Smooth muscle cell (in vitro differentiated cells): ENCODE data around the gene MAP2. TPM values are rescaled to one million over a fixed set of nuclear protein-coding genes. Genes with fewer than 3 reads are reported as not detected.

ENCODE experiments used
- DNase-seq: peaks from one replicate; lab custom pipeline; 2025; ENCODE audit not compliant: unreplicated experiment; lab: John Stamatoyannopoulos, UW
- H2AFZ ChIP-seq: fragments of 200-600 bp; sonication (generic); 2 replicates; pipeline ENCODE4 v1.6.0; 2016; ENCODE audit warnings: antibody characterized with exemption, low read depth, mild to moderate bottlenecking
- H3F3A ChIP-seq: fragments of 200-600 bp; sonication (generic); 2 replicates; pipeline ENCODE4 v1.6.0; 2017; ENCODE audit warnings: antibody characterized with exemption, low read depth
- H3K27ac ChIP-seq: fragments of 200-600 bp; sonication (generic); 2 replicates; pipeline ENCODE4 v1.5.1; 2016; ENCODE audit warnings: low read depth, mild to moderate bottlenecking
- H3K27me3 ChIP-seq: fragments of 200-600 bp; sonication (generic); 2 replicates; pipeline ENCODE4 v1.6.1; 2016; ENCODE audit warnings: low read depth, mild to moderate bottlenecking
- H3K36me3 ChIP-seq: fragments of 200-600 bp; sonication (generic); 2 replicates; pipeline ENCODE4 v1.5.1; 2016; ENCODE audit warnings: low read depth
- H3K4me1 ChIP-seq: fragments of 200-600 bp; sonication (generic); 2 replicates; pipeline ENCODE4 v1.5.1; 2016; ENCODE audit warnings: low read depth
- H3K4me2 ChIP-seq: fragments of 200-600 bp; sonication (generic); 2 replicates; pipeline ENCODE4 v1.6.0; 2016; ENCODE audit warnings: mild to moderate bottlenecking
- H3K4me3 ChIP-seq: fragments of 200-600 bp; sonication (generic); 2 replicates; pipeline ENCODE4 v1.5.1; 2016; ENCODE audit warnings: mild to moderate bottlenecking
- H3K79me2 ChIP-seq: fragments of 200-600 bp; sonication (generic); 2 replicates; pipeline ENCODE4 v1.6.0; 2016; ENCODE audit warnings: low read depth, mild to moderate bottlenecking
- H3K9ac ChIP-seq: fragments of 200-600 bp; sonication (generic); 2 replicates; pipeline ENCODE4 v1.6.0; 2016; ENCODE audit warnings: low read depth
- H3K9me3 ChIP-seq: fragments of 200-600 bp; sonication (generic); replicated peaks from 2 replicates; pipeline ENCODE4 v1.5.1; 2016; ENCODE audit warnings: low read depth
- H4K20me1 ChIP-seq: fragments of 200-600 bp; sonication (generic); 2 replicates; pipeline ENCODE4 v1.6.0; 2016; ENCODE audit warnings: low read depth
- CTCF ChIP-seq: fragments of 200-600 bp; sonication (generic); IDR thresholded peaks from 2 replicates; pipeline ENCODE4 v1.5.1; 2017; ENCODE audit warnings: borderline replicate concordance, mild to moderate bottlenecking, antibody characterized with exemption; ENCODE audit not compliant: insufficient read depth, poor library complexity, severe bottlenecking
- WGBS: methylation state at CpG from one replicate; pipeline ENCODE4 v1.1.7; 2016; ENCODE audit warnings: low lambda C conversion rate; 5-methylcytosine and 5-hydroxymethylcytosine counted together
- polyA plus RNA-seq: library from polyadenylated mRNA; unstranded; fragments of >200 nt; fragmentation: Nextera tagmentation; extraction: Ambion mirVana; gene quantifications from 2 replicates; pipeline ENCODE4 v1.2.1, GENCODE V29; 2016
- total RNA-seq: library from RNA; depleted of rRNA; stranded (reverse); fragments of >200 nt; gene quantifications from 2 replicates; pipeline ENCODE4 v1.2.3, GENCODE V29; 2014

MAP2 gene
- total and polyA plus RNA-seq, 2 experiments from 2014 or later = 1.8 to 18.7 TPM

- Histone ChIP-seq H3K9ac (peak overlapping the region; percentile 52), H2AFZ (no peak overlapping the region)
- no peak for DNase-seq
These were observed 72.2 kb downstream of the MAP2 start for GRCh38 chr2:209495855-209496585.

GRCh38 chr2:209496586-209496982 is 72.7 kb downstream of the MAP2 start:
- H3K79me2 ChIP-seq = no peaks in the 10 kb centered on the region
- H3K27ac ChIP-seq = peak overlapping the region; percentile 87
- no peaks in the 10 kb centered on the region for H3K4me1 ChIP-seq
- no peak for TF ChIP-seq CTCF
- DNase-seq = no peak
- H3K36me3 ChIP-seq = no peaks in the 10 kb centered on the region
- H4K20me1 ChIP-seq = no peaks in the 10 kb centered on the region
- peaks cover 10% of the 10 kb centered on the region for H3F3A ChIP-seq
- no peaks in the 10 kb centered on the region for H3K9me3 ChIP-seq
- peak overlapping the region; percentile 56 for H3K4me2 ChIP-seq
- no peak overlapping the region for H3K4me3 ChIP-seq
- no peak overlapping the region for H2AFZ ChIP-seq
- peak overlapping the region; percentile 52 for H3K9ac ChIP-seq
- H3K27me3 ChIP-seq = no peaks in the 10 kb centered on the region

More at GRCh38 chr2:209495855-209496585, 72.2 kb downstream of the MAP2 start:
- Histone ChIP-seq H3K79me2 (no peaks in the 10 kb centered on the region), H3K4me1 (no peaks in the 10 kb centered on the region), H3F3A (peaks cover 10% of the 10 kb centered on the region), H4K20me1 (no peaks in the 10 kb centered on the region), H3K27me3 (no peaks in the 10 kb centered on the region), H3K9me3 (no peaks in the 10 kb centered on the region), H3K27ac (peak overlapping the region; percentile 87), H3K4me3 (peak overlapping the region; percentile 4), H3K4me2 (peak overlapping the region; percentile 56), H3K36me3 (no peaks in the 10 kb centered on the region)
- 24% methylated on average over 4 of the region's 4 CpGs for WGBS
- TF ChIP-seq CTCF = no peak

GRCh38 chr2:209498614-209499013 is 74.8 kb downstream of the MAP2 start:
- Histone ChIP-seq H2AFZ (no peak overlapping the region), H3K4me3 (no peak overlapping the region), H3K9ac (no peak overlapping the region), H3F3A (peaks cover 10% of the 10 kb centered on the region), H4K20me1 (no peaks in the 10 kb centered on the region), H3K79me2 (no peaks in the 10 kb centered on the region), H3K9me3 (no peaks in the 10 kb centered on the region), H3K4me2 (no peak overlapping the region), H3K4me1 (no peaks in the 10 kb centered on the region), H3K36me3 (no peaks in the 10 kb centered on the region), H3K27ac (no peak overlapping the region), H3K27me3 (no peaks in the 10 kb centered on the region)
- WGBS = 91% methylated on average over 1 of the region's 1 CpG
- no peak for TF ChIP-seq CTCF
- DNase-seq = no peak

GRCh38 chr2:209499069-209499468 is 75.2 kb downstream of the MAP2 start:
- Histone ChIP-seq H4K20me1 (no peaks in the 10 kb centered on the region), H2AFZ (no peak overlapping the region), H3K27ac (no peak overlapping the region), H3K9ac (no peak overlapping the region), H3K79me2 (no peaks in the 10 kb centered on the region), H3K4me1 (no peaks in the 10 kb centered on the region), H3K9me3 (no peaks in the 10 kb centered on the region), H3F3A (peaks cover 10% of the 10 kb centered on the region), H3K27me3 (no peaks in the 10 kb centered on the region), H3K4me2 (no peak overlapping the region), H3K4me3 (no peak overlapping the region), H3K36me3 (no peaks in the 10 kb centered on the region)
- DNase-seq = no peak
- TF ChIP-seq CTCF = no peak
